IMR-90 (cell line): Measurements from ENCODE around the gene C16orf89. TPM values are rescaled to one million over a fixed set of nuclear protein-coding genes. Genes with fewer than 3 reads are reported as not detected.

Source experiments
- ATAC-seq: fragments of 200-7000 bp; cut with Tn5 transposase; 2 replicates; pipeline ENCODE4 v1.9.1; 2020; ENCODE audit warnings: low read depth, mild to moderate bottlenecking, moderate library complexity
- BruUV-seq: library from RNA; stranded (reverse); fragments of 400-500 nt; replicated peaks from 2 replicates; lab custom pipeline; 2021; lab: Mats Ljungman, UMichigan
- CTCF ChIA-PET: fragments of 300-600 bp; formaldehyde crosslinking; extraction: SDS; loops from one replicate; lab custom pipeline; 2021; ENCODE audit warnings: antibody characterized with exemption; lab: Yijun Ruan, JAX
- POLR2A ChIA-PET: fragments of 300-600 bp; sonication (Branson Sonifier 250); formaldehyde crosslinking; loops from one replicate; lab custom pipeline; 2022; ENCODE audit warnings: antibody characterized with exemption; ENCODE audit not compliant: unreplicated experiment; lab: Charles Lee
- DNase-seq: peaks from one replicate; pipeline ENCODE4 v3.0.0; 2013
- H2AFZ ChIP-seq: replicated peaks from 2 replicates; pipeline ENCODE3; 2013; ENCODE audit warnings: low read length, mild to moderate bottlenecking; ENCODE audit not compliant: poor library complexity
- H2AK5ac ChIP-seq: 2 replicates; pipeline ENCODE4 v1.6.1; 2013; ENCODE audit warnings: low read depth, low read length, inconsistent platforms
- H2AK9ac ChIP-seq: replicated peaks from 2 replicates; pipeline ENCODE3; 2013; ENCODE audit warnings: mild to moderate bottlenecking, low read depth, low read length, moderate library complexity; ENCODE audit not compliant: poor library complexity
- H2BK120ac ChIP-seq: 2 replicates; pipeline ENCODE4 v1.6.1; 2013; ENCODE audit warnings: low read depth, low read length, inconsistent platforms
- H2BK15ac ChIP-seq: 3 replicates; pipeline ENCODE4 v1.6.1; 2013; ENCODE audit warnings: low read depth, low read length, inconsistent platforms
- H2BK20ac ChIP-seq: 2 replicates; pipeline ENCODE4 v1.6.1; 2013; ENCODE audit warnings: low read depth, mild to moderate bottlenecking, inconsistent platforms, low read length, moderate library complexity
- H2BK5ac ChIP-seq: 2 replicates; pipeline ENCODE4 v1.6.1; 2013; ENCODE audit warnings: mild to moderate bottlenecking, low read depth, low read length, inconsistent platforms; ENCODE audit not compliant: poor library complexity, severe bottlenecking
- H3K14ac ChIP-seq: replicated peaks from 2 replicates; pipeline ENCODE4 v1.6.1; 2013; ENCODE audit warnings: low read depth, low read length, inconsistent platforms
- H3K18ac ChIP-seq: 2 replicates; pipeline ENCODE4 v1.6.1; 2013; ENCODE audit warnings: low read depth, low read length, control low read depth
- H3K23ac ChIP-seq: 2 replicates; pipeline ENCODE4 v1.6.1; 2013; ENCODE audit warnings: low read depth, low read length, inconsistent platforms
- H3K27ac ChIP-seq: 2 replicates; pipeline ENCODE4 v1.5.1; 2013; ENCODE audit warnings: mild to moderate bottlenecking, control low read depth, low read length; ENCODE audit not compliant: insufficient read depth
- H3K27me3 ChIP-seq: 2 replicates; pipeline ENCODE4 v1.6.1; 2013; ENCODE audit warnings: low read length; ENCODE audit not compliant: control insufficient read depth, insufficient read depth
- H3K36me3 ChIP-seq: 2 replicates; pipeline ENCODE4 v1.6.1; 2013; ENCODE audit warnings: low read length, mixed read lengths; ENCODE audit not compliant: control insufficient read depth, insufficient read depth
- H3K4ac ChIP-seq: 2 replicates; pipeline ENCODE4 v1.6.1; 2013; ENCODE audit warnings: low read depth, low read length, inconsistent platforms
- H3K4me1 ChIP-seq: 2 replicates; pipeline ENCODE4 v1.6.1; 2013; ENCODE audit warnings: low read length, mixed read lengths; ENCODE audit not compliant: control insufficient read depth, insufficient read depth
- H3K4me2 ChIP-seq: 2 replicates; pipeline ENCODE4 v1.6.1; 2013; ENCODE audit warnings: low read depth, mild to moderate bottlenecking, control low read depth, low read length, moderate library complexity
- H3K4me3 ChIP-seq: 2 replicates; pipeline ENCODE4 v1.5.1; 2013; ENCODE audit warnings: low read depth, mild to moderate bottlenecking, control low read depth, low read length, moderate library complexity; ENCODE audit not compliant: insufficient read depth
- H3K56ac ChIP-seq: 2 replicates; pipeline ENCODE4 v1.6.1; 2013; ENCODE audit warnings: low read length, inconsistent platforms; ENCODE audit not compliant: insufficient read depth; ENCODE audit errors: extremely low read depth
- H3K79me1 ChIP-seq, 2 experiments: 2 replicates each; pipeline ENCODE4 v1.6.1; 2013; ENCODE audit warnings: low read length in 2 of 2, inconsistent platforms in 1 of 2, low read depth in 1 of 2
- H3K9ac ChIP-seq: 2 replicates; pipeline ENCODE4 v1.6.1; 2013; ENCODE audit warnings: low read depth, low read length, control low read depth
- H3K9me1 ChIP-seq: 2 replicates; pipeline ENCODE4 v1.6.1; 2013; ENCODE audit warnings: low read length, inconsistent platforms; ENCODE audit not compliant: insufficient read depth
- H3K9me3 ChIP-seq: 2 replicates; pipeline ENCODE4 v1.6.1; 2013; ENCODE audit warnings: low read length; ENCODE audit not compliant: control insufficient read depth, insufficient read depth
- H4K20me1 ChIP-seq: 2 replicates; pipeline ENCODE4 v1.6.1; 2013; ENCODE audit warnings: low read length, inconsistent platforms; ENCODE audit not compliant: insufficient read depth
- H4K5ac ChIP-seq: 2 replicates; pipeline ENCODE4 v1.6.1; 2013; ENCODE audit warnings: mild to moderate bottlenecking, low read depth, low read length, control low read depth
- H4K8ac ChIP-seq, 2 experiments: 2 replicates each; pipeline ENCODE4 v1.6.1; 2013; ENCODE audit warnings: low read depth in 2 of 2, low read length in 2 of 2, control low read depth in 1 of 2, inconsistent platforms in 1 of 2
- H4K91ac ChIP-seq: 2 replicates; pipeline ENCODE4 v1.6.1; 2013; ENCODE audit warnings: low read depth, low read length, inconsistent platforms; ENCODE audit not compliant: insufficient read depth
- BHLHE40 ChIP-seq: fragments of 150-350 bp; IDR thresholded peaks from 2 replicates; pipeline ENCODE4 v1.6.1; 2016; ENCODE audit warnings: mild to moderate bottlenecking, low read depth, low read length
- CEBPB ChIP-seq: IDR thresholded peaks from 2 replicates; pipeline ENCODE4 v1.6.1; 2012; ENCODE audit warnings: low read depth, low read length, improper control_type of control experiment
- CHD1 ChIP-seq: IDR thresholded peaks from 2 replicates; pipeline ENCODE4 v1.6.1; 2012; ENCODE audit warnings: low read depth, low read length, improper control_type of control experiment
- CTCF ChIP-seq: conservative IDR thresholded peaks from 2 replicates; pipeline ENCODE4 v1.5.1; 2012; ENCODE audit warnings: mild to moderate bottlenecking, low read depth, low read length, improper control_type of control experiment
- ELK1 ChIP-seq: fragments of 150-350 bp; IDR thresholded peaks from 2 replicates; pipeline ENCODE4 v1.6.1; 2016; ENCODE audit warnings: low read depth, mild to moderate bottlenecking, low read length, moderate library complexity, borderline replicate concordance
- FOS ChIP-seq: fragments of 150-350 bp; IDR thresholded peaks from 2 replicates; pipeline ENCODE4 v1.6.1; 2016; ENCODE audit warnings: low read depth, low read length
- MAFK ChIP-seq: IDR thresholded peaks from 2 replicates; pipeline ENCODE4 v1.6.1; 2012; ENCODE audit warnings: low read depth, low read length, improper control_type of control experiment
- MAZ ChIP-seq: IDR thresholded peaks from 2 replicates; pipeline ENCODE4 v1.6.1; 2012; ENCODE audit warnings: low read depth, mild to moderate bottlenecking, low read length, improper control_type of control experiment, moderate library complexity, borderline replicate concordance
- MXI1 ChIP-seq: IDR thresholded peaks from 2 replicates; pipeline ENCODE4 v1.6.1; 2012; ENCODE audit warnings: low read depth, mild to moderate bottlenecking, low read length, moderate library complexity, borderline replicate concordance
- NFE2L2 ChIP-seq: fragments of 150-350 bp; IDR thresholded peaks from 2 replicates; pipeline ENCODE4 v1.6.1; 2016; ENCODE audit warnings: low read depth, mild to moderate bottlenecking, low read length
- POLR2A ChIP-seq: IDR thresholded peaks from 2 replicates; pipeline ENCODE4 v1.6.1; 2012; ENCODE audit warnings: mild to moderate bottlenecking, low read depth, low read length
- RAD21 ChIP-seq: IDR thresholded peaks from 2 replicates; pipeline ENCODE4 v1.6.1; 2012; ENCODE audit warnings: low read length, improper control_type of control experiment
- RCOR1 ChIP-seq: IDR thresholded peaks from 2 replicates; pipeline ENCODE4 v1.6.1; 2012; ENCODE audit warnings: mild to moderate bottlenecking, low read length, improper control_type of control experiment; ENCODE audit not compliant: insufficient replicate concordance
- RFX5 ChIP-seq: IDR thresholded peaks from 2 replicates; pipeline ENCODE4 v1.8.0; 2012; ENCODE audit warnings: low read depth, mild to moderate bottlenecking, low read length, moderate library complexity
- SMC3 ChIP-seq: fragments of 150-350 bp; IDR thresholded peaks from 2 replicates; pipeline ENCODE4 v1.6.1; 2016; ENCODE audit warnings: low read depth, mild to moderate bottlenecking, antibody characterized with exemption, low read length, moderate library complexity
- USF2 ChIP-seq: fragments of 150-350 bp; IDR thresholded peaks from 2 replicates; pipeline ENCODE4 v1.6.1; 2017; ENCODE audit warnings: mild to moderate bottlenecking, antibody characterized with exemption, low read length, low read depth
- WGBS, 2 experiments: methylation state at CpG; one replicate each; pipeline versions ENCODE4 v1.1.5 to v1.1.7; 2013; ENCODE audit warnings: missing lambda C conversion rate in 2 of 2; ENCODE audit not compliant: insufficient read length in 1 of 2; ENCODE audit errors: extremely low coverage in 2 of 2; 5-methylcytosine and 5-hydroxymethylcytosine counted together
- dilution Hi-C: fragments of 300-500 bp; cut with HindIII; formaldehyde crosslinking; loops from one replicate; pipeline ENCODE4 v1.14.3; 2018; ENCODE audit warnings: low sequenced_read_pairs; ENCODE audit not compliant: unreplicated experiment
- in situ Hi-C: fragments of 300-500 bp; cut with MboI; formaldehyde crosslinking; loops from 3 replicates; pipeline ENCODE4 v1.14.3; 2019; ENCODE audit warnings: low sequenced_read_pairs, inconsistent platforms, mixed read lengths
- intact Hi-C: fragments of 100-400 bp; cut with micrococcal nuclease; formaldehyde crosslinking; loops from 2 replicates; pipeline ENCODE4 v1.10.0; 2022
- polyA plus RNA-seq, 3 experiments: library from polyadenylated mRNA; depleted of rRNA; stranded (reverse); fragments of >200 nt; gene quantifications; 2 replicates each; pipeline ENCODE4 v1.2.3, GENCODE V29; 2012; ENCODE audit warnings: low replicate concordance in 1 of 3
- total RNA-seq: library from RNA; depleted of rRNA; stranded (reverse); fragments of >200 nt; gene quantifications from 2 replicates; pipeline ENCODE4 v1.2.3, GENCODE V29; 2012

Gene C16orf89
- total and polyA plus RNA-seq, 2 of the 4 experiments (the other 2 are of a cell fraction) = 0.17 to 0.18 TPM

- H3K4me3 ChIP-seq = no peak overlapping the region
- H3K56ac ChIP-seq = no peak overlapping the region
- no peak overlapping the region for H3K4ac ChIP-seq
- no peak overlapping the region for H4K5ac ChIP-seq
- intact Hi-C loops (no loop called here), dilution Hi-C loops (no loop called here), in situ Hi-C loops (no loop called here)
- no peak overlapping the region for H3K18ac ChIP-seq
- H2AFZ ChIP-seq = no peak overlapping the region
- H3K4me1 ChIP-seq = no peaks in the 10 kb centered on the region
- WGBS, 2 experiments = 80% methylated on average over 1 of the region's 5 CpGs; no CpG with 5 or more reads in 1 of the 2 experiments
- H3K14ac ChIP-seq = no peak overlapping the region
- no peak overlapping the region for H3K23ac ChIP-seq
- H4K20me1 ChIP-seq = no peaks in the 10 kb centered on the region
- H2BK5ac ChIP-seq = no peak overlapping the region
- H2AK5ac ChIP-seq = no peak overlapping the region
- no peaks in the 10 kb centered on the region for H3K36me3 ChIP-seq
- H3K9ac ChIP-seq = no peak overlapping the region
- TF ChIP-seq FOS (no peak), NFE2L2 (no peak), RAD21 (no peak), USF2 (no peak), POLR2A (no peak), ELK1 (no peak), CHD1 (no peak), CTCF (no peak), MAZ (no peak), CEBPB (no peak), SMC3 (no peak), MAFK (no peak), RCOR1 (no peak), BHLHE40 (no peak), MXI1 (no peak), RFX5 (no peak)
- no peak overlapping the region for H4K8ac ChIP-seq
- H4K91ac ChIP-seq = no peak overlapping the region
- H3K27me3 ChIP-seq = peaks cover 15% of the 10 kb centered on the region; the same call in 1 of the 2 replicates
- no peak overlapping the region for H2BK20ac ChIP-seq
- ATAC-seq = no peak
- H3K9me1 ChIP-seq = no peaks in the 10 kb centered on the region
- no peak overlapping the region for H3K27ac ChIP-seq
- H2BK120ac ChIP-seq = no peak overlapping the region
- no peaks in the 10 kb centered on the region for H3K79me1 ChIP-seq
- no peak overlapping the region for H3K4me2 ChIP-seq
- DNase-seq = no peak
- POLR2A ChIA-PET = no interaction called here
- CTCF ChIA-PET = no interaction called here
- H2BK15ac ChIP-seq = no peak overlapping the region
- BruUV-seq = no TSS peak
- H2AK9ac ChIP-seq = no peak overlapping the region
- no peaks in the 10 kb centered on the region for H3K9me3 ChIP-seq
Observed at GRCh38 chr16:5017678-5017969, 48.1 kb downstream of the C16orf89 start.
